GM06990 (cell line): ENCODE data around the gene ALDH1L1.

Source experiments
- DNase-seq: peaks from one replicate; pipeline ENCODE4 v3.0.0-alpha.2; 2011; ENCODE audit not compliant: insufficient read length; ENCODE audit errors: extremely low read depth
- H3K27me3 ChIP-seq: replicated peaks from 2 replicates; pipeline ENCODE4 v1.6.0; 2011; ENCODE audit warnings: low read length; ENCODE audit not compliant: control insufficient read depth, insufficient read depth
- H3K36me3 ChIP-seq: 2 replicates; pipeline ENCODE4 v1.5.1; 2011; ENCODE audit warnings: low read length; ENCODE audit not compliant: control insufficient read depth, insufficient read depth
- H3K4me3 ChIP-seq: replicated peaks from 2 replicates; pipeline ENCODE4 v1.5.1; 2011; ENCODE audit warnings: low read depth, mild to moderate bottlenecking, control low read depth, low read length
- CTCF ChIP-seq: IDR thresholded peaks from 2 replicates; pipeline ENCODE4 v1.5.1; 2011; ENCODE audit warnings: low read length, control low read depth, mild to moderate bottlenecking, inconsistent platforms; ENCODE audit not compliant: insufficient read depth, poor library complexity, severe bottlenecking

The ALDH1L1 gene

GRCh38 chr3:126118591-126118990, 61.8 kb downstream of the ALDH1L1 start:
- Histone ChIP-seq H3K36me3 (no peaks in the 10 kb centered on the region), H3K27me3 (peaks cover 1% of the 10 kb centered on the region; the same call in 1 of the 2 replicates), H3K4me3 (no peak overlapping the region)
- TF ChIP-seq CTCF = no peak
- DNase-seq = no peak

GRCh38 chr3:126117786-126118185, 62.6 kb downstream of the ALDH1L1 start:
- Histone ChIP-seq H3K27me3 (peaks cover 1% of the 10 kb centered on the region; the same call in 1 of the 2 replicates), H3K36me3 (no peaks in the 10 kb centered on the region), H3K4me3 (no peak overlapping the region)
- DNase-seq = no peak
- TF ChIP-seq CTCF = no peak

- no peak for TF ChIP-seq CTCF
- no peak overlapping the region for H3K4me3 ChIP-seq
- peaks cover 1% of the 10 kb centered on the region; the same call in 1 of the 2 replicates for H3K27me3 ChIP-seq
- no peak for DNase-seq
- H3K36me3 ChIP-seq = no peaks in the 10 kb centered on the region
Measured at GRCh38 chr3:126117212-126117611, 63.2 kb downstream of the ALDH1L1 start.

- no peak for TF ChIP-seq CTCF
- Histone ChIP-seq H3K36me3 (no peaks in the 10 kb centered on the region), H3K27me3 (no peaks in the 10 kb centered on the region; the same call in 1 of the 2 replicates), H3K4me3 (no peak overlapping the region)
- DNase-seq = no peak
Measured at GRCh38 chr3:126116526-126116925, 63.9 kb downstream of the ALDH1L1 start.

GRCh38 chr3:126114443-126115386, 65.7 kb downstream of the ALDH1L1 start:
- no peak for DNase-seq
- no peaks in the 10 kb centered on the region for H3K36me3 ChIP-seq
- no peak for TF ChIP-seq CTCF
- H3K4me3 ChIP-seq = no peak overlapping the region
- H3K27me3 ChIP-seq = no peaks in the 10 kb centered on the region; the same call in 1 of the 2 replicates
